ENCODE measurements around the gene STYK1.

The STYK1 gene

GRCh38 chr12:10669533-10669932, 4.3 kb downstream of the STYK1 start:
- no peak overlapping the region for H2AFZ ChIP-seq (ENCODE audit: low read depth)
- H3K36me3 ChIP-seq (ENCODE audit: insufficient read depth), result no peaks in the 10 kb centered on the region
- no peaks in the 10 kb centered on the region for H3K27me3 ChIP-seq (ENCODE audit: insufficient read depth, low read depth)

GRCh38 chr12:10668526-10668925, 5.3 kb downstream of the STYK1 start:
- Histone ChIP-seq H3K4me3 (IDR thresholded peaks at IDR 0.05; ENCODE audit: insufficient read depth, low read depth, low read length) (no peak overlapping the region), H2AFZ (ENCODE audit: low read depth) (no peak overlapping the region), H3K4me2 (no peak overlapping the region), H3K9ac (no peak overlapping the region), H3K27me3 (ENCODE audit: insufficient read depth, low read depth) (no peaks in the 10 kb centered on the region), H3K27ac (no peak overlapping the region), H3K4me1 (ENCODE audit: low read depth, poor library complexity, severe bottlenecking) (no peaks in the 10 kb centered on the region), H4K20me1 (ENCODE audit: insufficient read depth) (no peaks in the 10 kb centered on the region), H3K36me3 (ENCODE audit: insufficient read depth) (no peaks in the 10 kb centered on the region), H3K79me2 (ENCODE audit: insufficient read depth, low read depth) (no peaks in the 10 kb centered on the region)
- no peak for TF ChIP-seq CTCF (conservative IDR thresholded peaks at IDR 0.05; ENCODE audit: low read depth, low read length)

More at GRCh38 chr12:10669533-10669932, 4.3 kb downstream of the STYK1 start:
- Histone ChIP-seq H3K4me1 (ENCODE audit: low read depth, poor library complexity, severe bottlenecking) (no peaks in the 10 kb centered on the region), H3K79me2 (ENCODE audit: insufficient read depth, low read depth) (no peaks in the 10 kb centered on the region), H3K4me2 (no peak overlapping the region), H4K20me1 (ENCODE audit: insufficient read depth) (no peaks in the 10 kb centered on the region), H3K9ac (no peak overlapping the region), H3K27ac (no peak overlapping the region), H3K4me3 (IDR thresholded peaks at IDR 0.05; ENCODE audit: insufficient read depth, low read depth, low read length) (no peak overlapping the region)
- TF ChIP-seq CTCF (conservative IDR thresholded peaks at IDR 0.05; ENCODE audit: low read depth, low read length), result no peak

DNA sequence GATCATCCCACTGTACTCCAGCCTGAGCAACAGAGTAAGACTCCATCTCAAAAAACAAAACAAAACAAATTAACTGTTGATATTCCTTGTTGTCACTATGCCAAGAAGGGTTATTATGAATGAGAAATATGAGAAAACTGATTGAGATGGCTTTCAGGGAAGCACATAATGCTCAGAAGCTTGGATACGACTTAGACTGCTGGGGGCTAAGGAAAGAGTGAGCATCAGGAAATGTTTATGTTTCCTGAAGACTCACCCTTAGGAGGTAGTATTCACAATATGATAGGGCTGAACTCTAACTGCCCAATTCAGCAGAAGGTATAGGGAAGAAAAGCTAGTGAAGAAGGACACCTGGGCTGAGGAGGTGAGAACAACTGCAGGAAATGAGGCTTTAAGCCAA, 6.3 kb downstream of the STYK1 start:
- Histone ChIP-seq H3K4me2 (no peak overlapping the region), H2AFZ (ENCODE audit: low read depth) (no peak overlapping the region), H3K4me1 (ENCODE audit: low read depth, poor library complexity, severe bottlenecking) (no peaks in the 10 kb centered on the region), H3K36me3 (ENCODE audit: insufficient read depth) (no peaks in the 10 kb centered on the region), H3K27me3 (ENCODE audit: insufficient read depth, low read depth) (no peaks in the 10 kb centered on the region), H3K9ac (no peak overlapping the region), H3K79me2 (ENCODE audit: insufficient read depth, low read depth) (no peaks in the 10 kb centered on the region), H3K4me3 (IDR thresholded peaks at IDR 0.05; ENCODE audit: insufficient read depth, low read depth, low read length) (no peak overlapping the region), H3K27ac (no peak overlapping the region), H4K20me1 (ENCODE audit: insufficient read depth) (no peaks in the 10 kb centered on the region)
- no peak for TF ChIP-seq CTCF (conservative IDR thresholded peaks at IDR 0.05; ENCODE audit: low read depth, low read length)

DNA sequence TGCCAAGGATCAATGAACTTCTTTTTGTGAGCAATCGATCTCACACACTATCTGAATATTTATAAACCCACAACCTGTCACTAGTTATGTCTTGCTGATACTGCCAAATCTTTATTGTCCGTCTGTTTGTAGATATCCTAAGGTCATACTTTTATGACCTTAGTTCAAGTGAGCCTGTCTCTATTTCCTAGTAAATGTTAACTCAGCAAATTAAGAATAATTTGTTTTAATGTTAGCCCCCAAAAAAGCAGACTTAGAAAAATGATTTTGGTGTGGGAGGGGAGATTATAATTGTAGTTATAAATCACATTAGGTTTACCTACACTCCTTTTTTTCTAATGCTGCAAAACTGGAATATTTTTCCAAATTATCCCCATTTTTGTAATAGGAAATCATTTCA, 9.4 kb downstream of the STYK1 start:
- no peak overlapping the region for H3K9ac ChIP-seq
- H3K27ac ChIP-seq, result no peak overlapping the region
- H3K27me3 ChIP-seq (ENCODE audit: insufficient read depth, low read depth), result no peaks in the 10 kb centered on the region
- no peak overlapping the region for H3K4me2 ChIP-seq
- TF ChIP-seq CTCF (conservative IDR thresholded peaks at IDR 0.05; ENCODE audit: low read depth, low read length), result no peak
- H3K36me3 ChIP-seq (ENCODE audit: insufficient read depth), result no peaks in the 10 kb centered on the region
- no peak overlapping the region for H2AFZ ChIP-seq (ENCODE audit: low read depth)
- no peak overlapping the region for H3K4me3 ChIP-seq (IDR thresholded peaks at IDR 0.05; ENCODE audit: insufficient read depth, low read depth, low read length)
- H3K79me2 ChIP-seq (ENCODE audit: insufficient read depth, low read depth), result no peaks in the 10 kb centered on the region
- no peaks in the 10 kb centered on the region for H3K4me1 ChIP-seq (ENCODE audit: low read depth, poor library complexity, severe bottlenecking)
- no peaks in the 10 kb centered on the region for H4K20me1 ChIP-seq (ENCODE audit: insufficient read depth)

All from KMS-11 (cell line).